ENCODE measurements around the gene BIVM.

Gene BIVM

GRCh38 chr13:102856557-102856956 is 57.6 kb downstream of the BIVM start:
- Histone ChIP-seq H3K4me3 (ENCODE audit: low read length) (no peak overlapping the region), H3K9ac (ENCODE audit: low read length) (no peak overlapping the region), H3K36me3 (ENCODE audit: control insufficient read depth, insufficient read depth, low read length) (peaks cover 30% of the 10 kb centered on the region), H3K27me3 (ENCODE audit: control insufficient read depth, insufficient read depth, low read length) (no peaks in the 10 kb centered on the region), H3K4me1 (ENCODE audit: control insufficient read depth, insufficient read depth, low read length) (no peaks in the 10 kb centered on the region), H3K27ac (ENCODE audit: low read depth, low read length) (no peak overlapping the region)

- Histone ChIP-seq H3K4me1 (ENCODE audit: control insufficient read depth, insufficient read depth, low read length) (no peaks in the 10 kb centered on the region), H3K9ac (ENCODE audit: low read length) (no peak overlapping the region), H3K36me3 (ENCODE audit: control insufficient read depth, insufficient read depth, low read length) (peaks cover 52% of the 10 kb centered on the region), H3K27ac (ENCODE audit: low read depth, low read length) (no peak overlapping the region), H3K27me3 (ENCODE audit: control insufficient read depth, insufficient read depth, low read length) (no peaks in the 10 kb centered on the region), H3K4me3 (ENCODE audit: low read length) (no peak overlapping the region)
Measured at GRCh38 chr13:102862624-102863210, 63.8 kb downstream of the BIVM start.

GRCh38 chr13:102863590-102863989 is 64.7 kb downstream of the BIVM start:
- H3K36me3 ChIP-seq (ENCODE audit: control insufficient read depth, insufficient read depth, low read length): peaks cover 55% of the 10 kb centered on the region

GRCh38 chr13:102868366-102868936 is 69.5 kb downstream of the BIVM start:
- H3K27me3 ChIP-seq (ENCODE audit: control insufficient read depth, insufficient read depth, low read length): no peaks in the 10 kb centered on the region
- H3K36me3 ChIP-seq (ENCODE audit: control insufficient read depth, insufficient read depth, low read length): peaks cover 36% of the 10 kb centered on the region
- no peaks in the 10 kb centered on the region for H3K4me1 ChIP-seq (ENCODE audit: control insufficient read depth, insufficient read depth, low read length)
- no peak overlapping the region for H3K27ac ChIP-seq (ENCODE audit: low read depth, low read length)
- H3K9ac ChIP-seq (ENCODE audit: low read length): no peak overlapping the region
- H3K4me3 ChIP-seq (ENCODE audit: low read length): no peak overlapping the region

More at GRCh38 chr13:102863590-102863989, 64.7 kb downstream of the BIVM start:
- Histone ChIP-seq H3K27me3 (ENCODE audit: control insufficient read depth, insufficient read depth, low read length) (no peaks in the 10 kb centered on the region), H3K27ac (ENCODE audit: low read depth, low read length) (no peak overlapping the region), H3K9ac (ENCODE audit: low read length) (no peak overlapping the region), H3K4me1 (ENCODE audit: control insufficient read depth, insufficient read depth, low read length) (no peaks in the 10 kb centered on the region), H3K4me3 (ENCODE audit: low read length) (no peak overlapping the region)

GRCh38 chr13:102869948-102870676 is 71.2 kb downstream of the BIVM start:
- no peak overlapping the region for H3K27ac ChIP-seq (ENCODE audit: low read depth, low read length)
- H3K4me1 ChIP-seq (ENCODE audit: control insufficient read depth, insufficient read depth, low read length): no peaks in the 10 kb centered on the region
- no peak overlapping the region for H3K4me3 ChIP-seq (ENCODE audit: low read length)
- H3K9ac ChIP-seq (ENCODE audit: low read length): no peak overlapping the region
- H3K27me3 ChIP-seq (ENCODE audit: control insufficient read depth, insufficient read depth, low read length): no peaks in the 10 kb centered on the region
- H3K36me3 ChIP-seq (ENCODE audit: control insufficient read depth, insufficient read depth, low read length): peaks cover 26% of the 10 kb centered on the region

- Histone ChIP-seq H3K27me3 (ENCODE audit: control insufficient read depth, insufficient read depth, low read length) (no peaks in the 10 kb centered on the region), H3K36me3 (ENCODE audit: control insufficient read depth, insufficient read depth, low read length) (peaks cover 27% of the 10 kb centered on the region), H3K27ac (ENCODE audit: low read depth, low read length) (no peak overlapping the region), H3K4me1 (ENCODE audit: control insufficient read depth, insufficient read depth, low read length) (no peaks in the 10 kb centered on the region), H3K9ac (ENCODE audit: low read length) (no peak overlapping the region), H3K4me3 (ENCODE audit: low read length) (no peak overlapping the region)
Measured at GRCh38 chr13:102870677-102871415, 71.9 kb downstream of the BIVM start.

GRCh38 chr13:102872131-102872530 is 73.2 kb downstream of the BIVM start:
- no peaks in the 10 kb centered on the region for H3K27me3 ChIP-seq (ENCODE audit: control insufficient read depth, insufficient read depth, low read length)
- H3K4me1 ChIP-seq (ENCODE audit: control insufficient read depth, insufficient read depth, low read length): no peaks in the 10 kb centered on the region
- H3K9ac ChIP-seq (ENCODE audit: low read length): no peak overlapping the region
- H3K27ac ChIP-seq (ENCODE audit: low read depth, low read length): no peak overlapping the region
- H3K4me3 ChIP-seq (ENCODE audit: low read length): no peak overlapping the region
- H3K36me3 ChIP-seq (ENCODE audit: control insufficient read depth, insufficient read depth, low read length): peaks cover 26% of the 10 kb centered on the region

GRCh38 chr13:102872531-102872930 is 73.6 kb downstream of the BIVM start:
- Histone ChIP-seq H3K36me3 (ENCODE audit: control insufficient read depth, insufficient read depth, low read length) (peaks cover 22% of the 10 kb centered on the region), H3K9ac (ENCODE audit: low read length) (no peak overlapping the region), H3K27me3 (ENCODE audit: control insufficient read depth, insufficient read depth, low read length) (no peaks in the 10 kb centered on the region), H3K4me1 (ENCODE audit: control insufficient read depth, insufficient read depth, low read length) (no peaks in the 10 kb centered on the region), H3K27ac (ENCODE audit: low read depth, low read length) (no peak overlapping the region), H3K4me3 (ENCODE audit: low read length) (no peak overlapping the region)

- H3K36me3 ChIP-seq (ENCODE audit: control insufficient read depth, insufficient read depth, low read length): peaks cover 14% of the 10 kb centered on the region
- H3K4me3 ChIP-seq (ENCODE audit: low read length): no peak overlapping the region
- H3K27ac ChIP-seq (ENCODE audit: low read depth, low read length): no peak overlapping the region
- no peaks in the 10 kb centered on the region for H3K4me1 ChIP-seq (ENCODE audit: control insufficient read depth, insufficient read depth, low read length)
- no peaks in the 10 kb centered on the region for H3K27me3 ChIP-seq (ENCODE audit: control insufficient read depth, insufficient read depth, low read length)
- H3K9ac ChIP-seq (ENCODE audit: low read length): no peak overlapping the region
Measured at GRCh38 chr13:102873653-102874052, 74.7 kb downstream of the BIVM start.

- Histone ChIP-seq H3K4me1 (ENCODE audit: control insufficient read depth, insufficient read depth, low read length) (no peaks in the 10 kb centered on the region), H3K27ac (ENCODE audit: low read depth, low read length) (no peak overlapping the region), H3K9ac (ENCODE audit: low read length) (no peak overlapping the region), H3K36me3 (ENCODE audit: control insufficient read depth, insufficient read depth, low read length) (peaks cover 13% of the 10 kb centered on the region), H3K27me3 (ENCODE audit: control insufficient read depth, insufficient read depth, low read length) (no peaks in the 10 kb centered on the region), H3K4me3 (ENCODE audit: low read length) (no peak overlapping the region)
Measured at GRCh38 chr13:102875256-102875655, 76.3 kb downstream of the BIVM start.

GRCh38 chr13:102877303-102877702 is 78.4 kb downstream of the BIVM start:
- Histone ChIP-seq H3K4me1 (ENCODE audit: control insufficient read depth, insufficient read depth, low read length) (no peaks in the 10 kb centered on the region), H3K27me3 (ENCODE audit: control insufficient read depth, insufficient read depth, low read length) (no peaks in the 10 kb centered on the region), H3K9ac (ENCODE audit: low read length) (no peak overlapping the region), H3K27ac (ENCODE audit: low read depth, low read length) (no peak overlapping the region), H3K36me3 (ENCODE audit: control insufficient read depth, insufficient read depth, low read length) (peaks cover 13% of the 10 kb centered on the region), H3K4me3 (ENCODE audit: low read length) (no peak overlapping the region)

- Histone ChIP-seq H3K9ac (ENCODE audit: low read length) (no peak overlapping the region), H3K27ac (ENCODE audit: low read depth, low read length) (no peak overlapping the region), H3K36me3 (ENCODE audit: control insufficient read depth, insufficient read depth, low read length) (peaks cover 11% of the 10 kb centered on the region), H3K4me3 (ENCODE audit: low read length) (no peak overlapping the region), H3K27me3 (ENCODE audit: control insufficient read depth, insufficient read depth, low read length) (no peaks in the 10 kb centered on the region), H3K4me1 (ENCODE audit: control insufficient read depth, insufficient read depth, low read length) (no peaks in the 10 kb centered on the region)
Measured at GRCh38 chr13:102878481-102878880, 79.6 kb downstream of the BIVM start.
